Fibroblast of mammary gland (primary cell): ENCODE data around the gene GTPBP8.
"Not testable (repeated sequence)": the region's sequence is repeated elsewhere in the genome, so short reads cannot be mapped to it uniquely, and the experiment has no call there.

ENCODE experiments used
- DNase-seq: peaks from one replicate; pipeline ENCODE4 v3.0.0-alpha.2; 2010; ENCODE audit warnings: low read depth
- H3K4me3 ChIP-seq: 2 replicates; pipeline ENCODE4 v1.5.1; 2011; ENCODE audit warnings: low read depth, mild to moderate bottlenecking, low read length, moderate library complexity; ENCODE audit not compliant: control insufficient read depth
- CTCF ChIP-seq: conservative IDR thresholded peaks from 2 replicates; pipeline ENCODE4 v1.5.1; 2011; ENCODE audit warnings: low read depth, low read length, inconsistent platforms; ENCODE audit not compliant: control insufficient read depth, insufficient read depth

Gene GTPBP8

GRCh38 chr3:113034011-113034410 lies 43.2 kb downstream of the GTPBP8 start:
- peak; percentile 60 for DNase-seq
- no peak overlapping the region for H3K4me3 ChIP-seq
- no peak for TF ChIP-seq CTCF

- peak; percentile 67 for DNase-seq
- no peak overlapping the region for H3K4me3 ChIP-seq
- peak; percentile 96 for TF ChIP-seq CTCF
These were observed 44.7 kb downstream of the GTPBP8 start for GRCh38 chr3:113035387-113035982.

- no peak overlapping the region for H3K4me3 ChIP-seq
- TF ChIP-seq CTCF = no peak
- peak; percentile 14 for DNase-seq
These were observed 47.5 kb downstream of the GTPBP8 start for GRCh38 chr3:113038328-113038727.

GRCh38 chr3:113039546-113039945 lies 48.8 kb downstream of the GTPBP8 start:
- H3K4me3 ChIP-seq = no peak overlapping the region
- no peak for TF ChIP-seq CTCF
- DNase-seq = no peak

GRCh38 chr3:113040231-113040630 lies 49.4 kb downstream of the GTPBP8 start:
- no peak for DNase-seq
- no peak for TF ChIP-seq CTCF

GRCh38 chr3:113043686-113044085 lies 52.9 kb downstream of the GTPBP8 start:
- DNase-seq = no peak
- H3K4me3 ChIP-seq = no peak overlapping the region
- TF ChIP-seq CTCF = no peak

More at GRCh38 chr3:113040231-113040630, 49.4 kb downstream of the GTPBP8 start:
- no peak overlapping the region for H3K4me3 ChIP-seq

GRCh38 chr3:113046186-113046965 lies 55.6 kb downstream of the GTPBP8 start:
- DNase-seq, H3K4me3 ChIP-seq: not testable (repeated sequence)
